Stimulated activated naive CD8-positive, alpha-beta T cell treated with anti-CD3 and anti-CD28 coated beads, Interleukin-15, amount 100 ng/mL, for 72 hours (primary cell): ENCODE measurements around the gene HSPB1.
"Not testable (repeated sequence)": the region's sequence is repeated elsewhere in the genome, so short reads cannot be mapped to it uniquely, and the experiment has no call there.

Experiments
- ATAC-seq: fragments of 150-1000 bp; cut with Tn5 transposase; 2 replicates; pipeline ENCODE4 v1.10.0; 2021; ENCODE audit warnings: mild to moderate bottlenecking, moderate library complexity
- DNase-seq, 2 donors: peaks; one replicate each; pipeline ENCODE4 v3.0.0; 2021 to 2022
- H3K27ac Mint-ChIP-seq, 2 donors: one replicate each; pipeline ENCODE4 v1.8.0; 2022; ENCODE audit warnings: mild to moderate bottlenecking in 2 of 2, mixed read lengths in 2 of 2, moderate library complexity in 2 of 2
- H3K27me3 Mint-ChIP-seq: one replicate; pipeline ENCODE4 v1.8.0; 2022; ENCODE audit warnings: mixed read lengths
- H3K4me1 Mint-ChIP-seq: one replicate; pipeline ENCODE4 v1.8.0; 2022; ENCODE audit warnings: mild to moderate bottlenecking, mixed read lengths
- H3K4me3 Mint-ChIP-seq, 2 donors: one replicate each; pipeline ENCODE4 v1.8.0; 2022; ENCODE audit warnings: mild to moderate bottlenecking in 2 of 2, mixed read lengths in 2 of 2, moderate library complexity in 1 of 2
- H3K9me3 Mint-ChIP-seq, 2 donors: one replicate each; pipeline ENCODE4 v1.8.0; 2022; ENCODE audit warnings: mixed read lengths in 2 of 2

HSPB1 gene

DNA sequence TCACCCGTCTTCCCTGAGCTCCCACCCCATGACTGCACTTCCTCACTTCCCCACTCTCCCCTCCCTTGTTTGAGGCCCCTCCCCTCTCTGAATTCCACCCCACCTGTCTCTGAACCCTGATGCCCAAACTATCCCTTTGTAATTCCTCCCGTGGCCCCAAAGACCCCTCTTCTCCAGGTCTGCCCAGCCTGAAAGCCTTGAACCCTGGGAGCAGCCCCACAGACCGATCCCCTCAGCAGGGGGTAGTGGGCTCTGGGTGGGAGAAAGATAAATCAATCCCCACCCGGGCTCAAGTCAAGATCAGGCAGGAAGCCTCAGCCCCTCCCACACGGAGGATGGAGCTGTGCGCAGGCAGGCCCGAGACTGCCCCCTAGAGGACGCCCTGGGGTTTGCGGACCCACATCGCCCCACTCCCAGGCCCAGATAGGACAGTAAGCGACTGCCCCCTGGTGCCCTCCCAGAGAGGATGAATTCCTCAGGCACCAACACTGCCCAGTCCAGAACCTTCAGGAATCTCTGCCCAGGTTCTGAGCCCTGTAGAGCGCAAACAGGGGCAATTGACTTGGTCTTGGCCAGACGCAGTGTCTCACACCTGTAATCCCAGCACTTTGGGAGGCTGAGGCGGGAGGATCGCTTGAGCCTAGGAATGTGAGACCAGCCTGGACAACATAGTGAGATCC lies 11.7 kb downstream of the HSPB1 start:
- ATAC-seq (peak; percentile 65), DNase-seq (peak; percentile 95)
- H3K4me3 Mint-ChIP-seq: peak overlapping the region; percentile 69 to 86
- H3K9me3 Mint-ChIP-seq: no peaks in the 10 kb centered on the region
- H3K27me3 Mint-ChIP-seq: no peaks in the 10 kb centered on the region
- peak overlapping the region; percentile 93 to 94 for H3K27ac Mint-ChIP-seq
- H3K4me1 Mint-ChIP-seq: peaks cover 26% of the 10 kb centered on the region

- not testable (repeated sequence) for H3K9me3 Mint-ChIP-seq, H3K4me3 Mint-ChIP-seq, ATAC-seq, H3K27me3 Mint-ChIP-seq, DNase-seq
- H3K27ac Mint-ChIP-seq: peak overlapping the region in 1 of 2 donors; percentile 42
- H3K4me1 Mint-ChIP-seq: peaks cover 31% of the 10 kb centered on the region
These were observed 12.3 kb downstream of the HSPB1 start for GRCh38 chr7:76314740-76315139.

- ATAC-seq: no peak
- H3K27me3 Mint-ChIP-seq: no peaks in the 10 kb centered on the region
- H3K27ac Mint-ChIP-seq: no peak overlapping the region
- peaks cover 37% of the 10 kb centered on the region for H3K4me1 Mint-ChIP-seq
- no peak overlapping the region for H3K4me3 Mint-ChIP-seq
- H3K9me3 Mint-ChIP-seq: no peaks in the 10 kb centered on the region
- DNase-seq: no peak
These were observed 12.9 kb downstream of the HSPB1 start for GRCh38 chr7:76315364-76315763.

- Mint-ChIP-seq H3K4me1 (peaks cover 41% of the 10 kb centered on the region), H3K27me3 (no peaks in the 10 kb centered on the region), H3K27ac (peak overlapping the region; percentile 92 to 99), H3K9me3 (no peaks in the 10 kb centered on the region), H3K4me3 (peak overlapping the region; percentile 83 to 90)
- ATAC-seq (no peak), DNase-seq (peak; percentile 20 to 25)
These were observed 14.7 kb downstream of the HSPB1 start for GRCh38 chr7:76316984-76317781.

GRCh38 chr7:76317782-76318487 lies 15.5 kb downstream of the HSPB1 start:
- DNase-seq: peak; percentile 93 to 96
- Mint-ChIP-seq H3K9me3 (no peaks in the 10 kb centered on the region), H3K4me1 (peaks cover 41% of the 10 kb centered on the region), H3K27me3 (no peaks in the 10 kb centered on the region), H3K4me3 (peak overlapping the region; percentile 83 to 90), H3K27ac (peak overlapping the region; percentile 99)
- peak; percentile 95 for ATAC-seq

DNA sequence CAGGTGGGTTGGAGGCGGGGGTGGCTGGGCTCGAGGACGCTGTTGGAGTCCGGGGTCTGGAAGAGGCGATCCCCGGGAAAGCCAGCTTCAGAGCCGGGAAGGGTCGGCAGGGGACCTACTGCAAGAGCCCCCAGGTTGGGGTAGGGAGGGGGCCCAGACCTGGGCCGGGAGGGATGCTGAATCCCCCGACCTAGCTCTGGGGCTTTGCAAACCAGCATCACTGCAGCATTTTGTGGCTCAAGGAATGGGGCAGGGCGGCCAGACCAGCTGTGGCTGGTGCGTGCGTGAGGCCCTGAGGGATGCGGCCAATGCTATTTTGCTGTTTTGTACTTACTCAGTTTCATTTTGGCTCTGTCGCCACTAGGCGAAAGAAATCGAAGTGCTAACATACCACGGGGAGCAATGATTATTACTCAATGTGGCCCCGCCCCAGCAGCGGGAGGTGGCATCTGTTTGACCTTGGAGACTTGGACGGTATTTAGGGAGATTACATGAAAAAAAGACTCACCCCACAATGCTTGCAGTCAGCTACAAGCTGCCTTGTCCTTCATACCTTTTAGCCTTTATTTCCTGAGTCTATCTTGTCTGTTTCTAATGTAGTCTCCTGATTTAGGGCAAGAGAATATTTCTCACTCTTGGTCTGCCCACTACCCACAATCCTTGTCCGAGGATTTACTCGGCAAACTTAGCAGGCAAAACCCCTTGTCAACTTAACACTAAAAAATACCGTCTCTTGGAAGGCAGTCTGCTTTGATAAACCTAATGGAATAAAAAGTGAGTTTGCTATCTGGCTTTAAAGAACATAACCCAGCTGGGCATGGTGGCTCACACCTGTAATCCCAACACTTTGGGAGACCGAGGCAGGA lies 16.2 kb downstream of the HSPB1 start:
- Mint-ChIP-seq H3K4me1 (peaks cover 43% of the 10 kb centered on the region), H3K27ac (peak overlapping the region; percentile 99), H3K9me3 (no peaks in the 10 kb centered on the region), H3K4me3 (peak overlapping the region; percentile 83 to 90), H3K27me3 (no peaks in the 10 kb centered on the region)
- DNase-seq (peak; percentile 68 to 81), ATAC-seq (peak; percentile 63)

DNA sequence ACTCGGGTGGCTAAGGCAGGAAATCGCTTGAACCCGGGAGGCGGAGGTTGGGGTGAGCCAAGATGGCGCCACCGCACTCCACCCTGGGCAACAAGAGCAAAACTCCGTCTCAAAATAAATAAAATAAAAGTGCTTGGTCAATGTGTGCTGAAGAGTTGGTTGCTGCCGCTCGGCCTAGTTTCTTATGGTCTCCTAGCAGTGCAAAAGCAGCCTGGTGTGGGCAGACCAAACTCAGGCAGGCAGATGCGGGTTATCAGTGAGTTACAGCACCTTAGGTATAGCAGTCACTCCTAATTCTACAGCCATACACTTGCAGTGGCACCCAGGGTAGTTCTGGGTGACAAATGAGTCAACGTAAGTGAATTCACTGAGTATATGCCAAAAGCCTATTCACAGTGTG lies 22.6 kb downstream of the HSPB1 start:
- DNase-seq: no peak
- no peak overlapping the region for H3K4me3 Mint-ChIP-seq
- H3K27ac Mint-ChIP-seq: no peak overlapping the region
- H3K4me1 Mint-ChIP-seq: peaks cover 37% of the 10 kb centered on the region
- no peaks in the 10 kb centered on the region for H3K9me3 Mint-ChIP-seq
- H3K27me3 Mint-ChIP-seq: no peaks in the 10 kb centered on the region
- ATAC-seq: no peak

- DNase-seq (no peak), ATAC-seq (no peak)
- peaks cover 36% of the 10 kb centered on the region for H3K4me1 Mint-ChIP-seq
- no peak overlapping the region for H3K27ac Mint-ChIP-seq
- H3K9me3 Mint-ChIP-seq: no peaks in the 10 kb centered on the region
- H3K4me3 Mint-ChIP-seq: no peak overlapping the region
- H3K27me3 Mint-ChIP-seq: no peaks in the 10 kb centered on the region
These were observed 23.3 kb downstream of the HSPB1 start for GRCh38 chr7:76325811-76326210.

- Mint-ChIP-seq H3K9me3 (no peaks in the 10 kb centered on the region), H3K4me3 (no peak overlapping the region), H3K4me1 (peaks cover 42% of the 10 kb centered on the region), H3K27me3 (no peaks in the 10 kb centered on the region), H3K27ac (no peak overlapping the region)
- DNase-seq (no peak), ATAC-seq (no peak)
These were observed 24.3 kb downstream of the HSPB1 start for GRCh38 chr7:76326646-76327233.

DNA sequence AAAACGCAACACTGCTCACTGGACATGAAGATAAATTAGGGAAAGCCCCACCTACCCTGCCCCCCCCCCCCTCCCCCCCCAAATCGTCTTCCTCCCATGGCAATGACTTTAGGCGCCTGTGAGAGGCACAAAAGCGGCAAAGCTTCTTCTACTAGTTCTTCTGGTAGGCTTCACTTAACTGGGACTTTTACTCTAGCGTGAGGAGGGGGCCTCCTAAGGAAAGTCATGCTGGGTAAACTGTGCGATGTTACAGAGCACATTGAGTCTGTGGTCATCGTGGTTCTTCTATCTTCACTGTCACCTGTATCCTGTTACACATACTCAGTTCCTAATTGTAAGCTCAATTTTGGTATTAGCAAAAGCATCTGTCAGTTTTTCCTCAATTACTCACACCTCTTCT lies 25.1 kb downstream of the HSPB1 start:
- H3K27ac Mint-ChIP-seq: peak overlapping the region in 1 of 2 donors; percentile 56
- H3K9me3 Mint-ChIP-seq: no peaks in the 10 kb centered on the region
- no peaks in the 10 kb centered on the region for H3K27me3 Mint-ChIP-seq
- no peak for DNase-seq
- H3K4me3 Mint-ChIP-seq: no peak overlapping the region
- peaks cover 47% of the 10 kb centered on the region for H3K4me1 Mint-ChIP-seq
- no peak for ATAC-seq

DNA sequence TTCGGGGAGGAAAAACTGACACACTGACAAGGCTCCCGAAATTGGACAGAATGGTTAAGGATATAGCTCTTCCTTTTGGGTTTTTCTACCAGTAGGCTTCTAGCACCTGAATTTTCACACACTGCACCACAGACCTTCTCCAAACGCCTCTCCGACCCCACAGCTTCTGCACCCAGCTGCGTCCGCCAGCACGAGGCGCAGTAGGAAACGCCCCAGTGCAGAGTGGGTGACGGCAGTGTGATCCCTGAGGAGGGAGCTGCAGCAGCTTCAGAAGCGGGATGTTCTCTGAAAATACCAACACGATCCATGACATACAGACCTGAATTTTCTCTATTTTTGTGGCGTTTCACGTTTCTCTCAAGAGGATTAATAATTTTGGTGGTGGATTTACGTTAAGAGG lies 25.9 kb downstream of the HSPB1 start:
- no peaks in the 10 kb centered on the region for H3K27me3 Mint-ChIP-seq
- peak overlapping the region in 1 of 2 donors; percentile 47 for H3K27ac Mint-ChIP-seq
- DNase-seq: no peak
- no peaks in the 10 kb centered on the region for H3K9me3 Mint-ChIP-seq
- peaks cover 49% of the 10 kb centered on the region for H3K4me1 Mint-ChIP-seq
- H3K4me3 Mint-ChIP-seq: no peak overlapping the region
- no peak for ATAC-seq

DNA sequence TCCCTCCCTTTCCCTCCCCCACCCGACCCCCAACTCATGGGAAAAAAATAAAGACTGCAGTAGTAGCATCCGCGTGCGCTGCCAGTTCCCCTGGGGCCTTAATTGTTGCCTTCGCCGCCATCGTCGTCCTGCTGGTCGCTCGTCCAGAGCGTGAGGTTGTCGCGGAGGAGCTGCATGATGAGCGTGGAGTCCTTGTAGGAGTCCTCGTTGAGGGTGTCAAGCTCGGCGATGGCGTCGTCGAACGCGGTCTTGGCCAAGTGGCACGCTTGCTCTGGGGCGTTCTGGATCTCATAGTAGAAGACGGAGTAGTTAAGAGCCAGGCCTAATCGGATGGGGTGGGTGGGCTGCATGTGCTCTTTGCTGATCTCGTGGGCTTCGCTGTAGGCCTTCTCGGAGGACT lies 27.0 kb downstream of the HSPB1 start:
- H3K27ac Mint-ChIP-seq: peak overlapping the region in 1 of 2 donors; percentile 2

DNA sequence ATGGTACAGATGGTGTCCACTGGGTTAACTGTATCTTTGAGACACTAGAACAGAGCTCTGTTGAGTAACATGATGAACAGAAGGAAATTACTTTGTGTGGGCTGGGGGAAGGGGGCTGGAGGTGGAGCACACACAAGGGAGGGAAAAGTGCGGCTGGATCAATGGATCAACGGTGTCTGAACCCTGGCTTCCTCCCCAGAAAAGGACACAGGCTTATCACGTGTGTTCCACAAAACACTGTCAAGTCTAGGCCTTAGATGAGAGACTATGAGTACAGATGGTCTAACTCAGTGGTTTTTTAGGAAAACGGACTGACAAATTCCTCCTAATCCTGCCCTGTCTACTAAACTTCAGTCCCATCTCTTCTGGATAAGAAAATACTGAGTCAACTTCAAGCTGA lies 27.8 kb downstream of the HSPB1 start:
- ATAC-seq (no peak), DNase-seq (no peak)
- Mint-ChIP-seq H3K4me1 (peaks cover 50% of the 10 kb centered on the region), H3K9me3 (no peaks in the 10 kb centered on the region), H3K27ac (no peak overlapping the region), H3K27me3 (no peaks in the 10 kb centered on the region), H3K4me3 (no peak overlapping the region)

More for the DNA sequence above, 27.0 kb downstream of the HSPB1 start:
- Mint-ChIP-seq H3K4me3 (no peak overlapping the region), H3K9me3 (no peaks in the 10 kb centered on the region), H3K4me1 (peaks cover 50% of the 10 kb centered on the region), H3K27me3 (no peaks in the 10 kb centered on the region)
- ATAC-seq (no peak), DNase-seq (no peak)

- no peak for ATAC-seq
- H3K4me1 Mint-ChIP-seq: peaks cover 53% of the 10 kb centered on the region
- no peaks in the 10 kb centered on the region for H3K9me3 Mint-ChIP-seq
These were observed 28.2 kb downstream of the HSPB1 start for GRCh38 chr7:76330673-76331072.

DNA sequence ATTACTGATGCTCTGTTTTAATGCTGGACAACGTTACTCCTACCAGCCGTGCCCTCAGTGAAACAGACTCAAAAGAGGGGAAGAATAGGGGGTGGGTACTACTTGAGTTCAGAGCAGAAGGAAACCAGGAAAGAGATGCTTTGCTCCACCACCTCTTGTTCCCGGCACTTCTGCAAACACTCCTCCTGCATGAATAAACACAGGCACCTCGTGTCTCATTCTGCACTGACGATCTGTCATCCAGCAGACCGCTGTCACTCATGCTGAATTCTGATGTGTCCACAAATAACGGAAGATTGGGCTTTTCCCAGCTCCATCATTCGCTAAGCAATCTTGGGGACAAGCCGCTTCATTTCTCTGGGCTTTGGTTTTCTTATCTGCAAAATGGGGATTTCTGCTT lies 29.6 kb downstream of the HSPB1 start:
- Mint-ChIP-seq H3K4me1 (peaks cover 60% of the 10 kb centered on the region), H3K9me3 (no peaks in the 10 kb centered on the region)
- no peak for ATAC-seq

More at GRCh38 chr7:76330673-76331072, 28.2 kb downstream of the HSPB1 start:
- no peak for DNase-seq
- Mint-ChIP-seq H3K27me3 (no peaks in the 10 kb centered on the region), H3K27ac (peak overlapping the region in 1 of 2 donors; percentile 72), H3K4me3 (no peak overlapping the region)

More for the DNA sequence above, 29.6 kb downstream of the HSPB1 start:
- DNase-seq: no peak
- no peak overlapping the region for H3K4me3 Mint-ChIP-seq
- peak overlapping the region in 1 of 2 donors; percentile 74 for H3K27ac Mint-ChIP-seq
- H3K27me3 Mint-ChIP-seq: no peaks in the 10 kb centered on the region
